Epithelial cell of proximal tubule (primary cell): ENCODE data around the gene ADH1A. TPM values are rescaled to one million over a fixed set of nuclear protein-coding genes. Genes with fewer than 3 reads are reported as not detected.

ENCODE experiments used
- DNase-seq: peaks from one replicate; pipeline ENCODE4 v3.0.0-alpha.2; 2011; ENCODE audit warnings: low read depth
- H3K4me3 ChIP-seq: 2 replicates; pipeline ENCODE4 v1.5.1; 2011; ENCODE audit warnings: low read depth, mild to moderate bottlenecking, low read length
- total RNA-seq: library from RNA; depleted of rRNA; stranded (reverse); fragments of >200 nt; gene quantifications from 2 replicates; pipeline ENCODE4 v1.2.3, GENCODE V29; 2015
- TF ChIP-seq, protein P1 (sequence below): conservative IDR thresholded peaks from 2 replicates; pipeline ENCODE4 v1.5.1; 2012; ENCODE audit warnings: low read depth, mild to moderate bottlenecking, low read length

ADH1A gene
- total RNA-seq, result not detected in 2 replicates

DNA sequence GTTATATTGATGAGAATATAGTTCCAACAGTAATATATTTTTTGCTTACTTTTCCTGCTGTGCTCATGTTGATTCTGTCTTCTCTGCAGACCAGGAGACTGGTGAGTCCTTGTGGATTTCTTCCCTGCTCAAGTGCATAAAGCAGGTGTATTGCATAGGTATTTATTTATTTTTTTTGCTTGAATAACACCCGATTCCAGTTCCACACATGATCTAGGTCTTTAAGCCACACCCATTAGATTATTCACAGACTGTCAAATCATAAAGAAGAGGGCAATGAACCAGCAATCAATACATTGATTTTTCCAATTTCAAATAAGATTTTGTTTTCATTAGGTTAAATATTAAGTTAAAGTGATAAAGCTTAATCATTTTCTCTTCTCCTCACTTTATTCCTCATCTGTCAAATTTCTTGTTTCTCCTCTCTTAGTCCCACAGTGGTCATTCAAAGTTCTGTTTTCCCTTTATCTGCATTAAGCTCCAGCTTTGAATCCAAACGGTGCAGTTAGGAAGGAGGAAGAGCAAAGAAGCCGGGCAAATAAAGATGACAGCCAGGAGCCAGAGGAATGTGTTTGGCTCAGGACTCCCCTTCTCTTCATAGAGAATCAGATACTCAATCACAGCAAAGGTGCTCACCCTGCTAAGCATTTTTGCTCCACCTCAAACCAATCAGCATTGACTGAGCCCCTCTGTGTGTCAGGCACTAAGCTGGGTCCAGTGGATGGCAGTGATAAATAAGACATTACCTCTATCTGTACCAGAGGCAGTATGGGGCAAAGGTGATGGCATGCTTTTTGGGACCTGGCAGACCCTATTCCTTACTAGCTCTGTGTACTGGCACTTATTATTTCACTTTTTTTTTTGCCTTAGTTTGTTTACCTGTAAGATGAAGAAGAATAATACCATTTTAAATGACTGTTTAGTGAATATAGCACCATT lies at the start of gene ADH1A:
Gene ADH1A (minus strand): TSS at position 138 of the 939 bp plus-strand sequence. CDS start 71 bp downstream, at position 67.
- DNase-seq, result no peak
- TF ChIP-seq, protein P1, sequence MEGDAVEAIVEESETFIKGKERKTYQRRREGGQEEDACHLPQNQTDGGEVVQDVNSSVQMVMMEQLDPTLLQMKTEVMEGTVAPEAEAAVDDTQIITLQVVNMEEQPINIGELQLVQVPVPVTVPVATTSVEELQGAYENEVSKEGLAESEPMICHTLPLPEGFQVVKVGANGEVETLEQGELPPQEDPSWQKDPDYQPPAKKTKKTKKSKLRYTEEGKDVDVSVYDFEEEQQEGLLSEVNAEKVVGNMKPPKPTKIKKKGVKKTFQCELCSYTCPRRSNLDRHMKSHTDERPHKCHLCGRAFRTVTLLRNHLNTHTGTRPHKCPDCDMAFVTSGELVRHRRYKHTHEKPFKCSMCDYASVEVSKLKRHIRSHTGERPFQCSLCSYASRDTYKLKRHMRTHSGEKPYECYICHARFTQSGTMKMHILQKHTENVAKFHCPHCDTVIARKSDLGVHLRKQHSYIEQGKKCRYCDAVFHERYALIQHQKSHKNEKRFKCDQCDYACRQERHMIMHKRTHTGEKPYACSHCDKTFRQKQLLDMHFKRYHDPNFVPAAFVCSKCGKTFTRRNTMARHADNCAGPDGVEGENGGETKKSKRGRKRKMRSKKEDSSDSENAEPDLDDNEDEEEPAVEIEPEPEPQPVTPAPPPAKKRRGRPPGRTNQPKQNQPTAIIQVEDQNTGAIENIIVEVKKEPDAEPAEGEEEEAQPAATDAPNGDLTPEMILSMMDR, result no peak
- no peak within 1 kb of the TSS for H3K4me3 ChIP-seq

DNA sequence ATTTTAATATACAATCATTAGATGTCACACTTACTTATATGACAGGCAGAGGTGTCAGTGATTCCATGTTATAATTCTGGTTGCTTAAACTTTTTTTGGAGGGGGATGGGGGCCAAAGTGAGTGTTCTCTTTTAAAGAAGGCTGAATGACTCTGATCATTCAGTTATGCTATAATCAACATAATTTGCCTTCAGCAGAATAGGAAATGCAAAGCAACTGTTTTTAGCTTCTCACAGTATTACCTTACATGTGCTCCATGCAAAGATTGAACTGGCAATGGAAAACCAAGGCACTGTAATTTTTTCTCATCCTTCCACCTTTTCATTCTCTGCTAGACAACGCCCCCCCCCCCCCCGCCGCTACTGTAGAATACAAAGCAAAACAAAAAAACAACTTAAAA lies 48.4 kb upstream of the ADH1A start:
- H3K4me3 ChIP-seq, result no peak overlapping the region
- TF ChIP-seq, protein P1, result no peak

DNA sequence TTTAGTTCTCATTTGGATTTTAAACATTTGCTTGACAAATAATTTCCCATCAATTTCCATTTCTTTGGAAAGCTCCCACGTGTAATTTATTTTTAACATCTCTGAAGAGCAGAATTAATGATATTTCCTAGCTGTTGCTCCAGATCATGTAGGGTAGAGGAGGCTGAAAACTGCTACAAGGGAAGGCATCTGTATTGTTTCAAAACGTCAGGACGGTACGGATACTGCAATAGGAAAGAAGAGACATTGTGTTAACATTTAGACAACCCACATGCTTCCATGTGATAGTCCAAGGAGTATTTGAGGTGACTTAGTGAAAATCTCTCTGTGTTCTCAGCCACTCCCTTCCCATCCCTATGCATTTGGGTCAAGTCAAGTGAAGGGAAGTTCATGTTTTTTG lies 45.8 kb upstream of the ADH1A start:
- no peak overlapping the region for H3K4me3 ChIP-seq
- TF ChIP-seq, protein P1, result no peak
- no peak for DNase-seq

More for the DNA sequence above, 48.4 kb upstream of the ADH1A start:
- no peak for DNase-seq

GRCh38 chr4:99334880-99335279 lies 44.1 kb upstream of the ADH1A start:
- H3K4me3 ChIP-seq, result no peak overlapping the region
- TF ChIP-seq, protein P1, result no peak
- no peak for DNase-seq

- H3K4me3 ChIP-seq, result no peak overlapping the region
- TF ChIP-seq, protein P1, result no peak
- DNase-seq, result no peak
These were observed 39.9 kb upstream of the ADH1A start for GRCh38 chr4:99330648-99331047.

- no peak overlapping the region for H3K4me3 ChIP-seq
- no peak for DNase-seq
- TF ChIP-seq, protein P1, result no peak
These were observed 39.1 kb upstream of the ADH1A start for GRCh38 chr4:99329876-99330275.
